Retina (tissue), 1 donor: Measurements from ENCODE around the gene IQCM.

ENCODE experiments used
- DNase-seq: peaks from one replicate; pipeline ENCODE4 v3.0.0-alpha.2; 2016

Gene IQCM

DNA sequence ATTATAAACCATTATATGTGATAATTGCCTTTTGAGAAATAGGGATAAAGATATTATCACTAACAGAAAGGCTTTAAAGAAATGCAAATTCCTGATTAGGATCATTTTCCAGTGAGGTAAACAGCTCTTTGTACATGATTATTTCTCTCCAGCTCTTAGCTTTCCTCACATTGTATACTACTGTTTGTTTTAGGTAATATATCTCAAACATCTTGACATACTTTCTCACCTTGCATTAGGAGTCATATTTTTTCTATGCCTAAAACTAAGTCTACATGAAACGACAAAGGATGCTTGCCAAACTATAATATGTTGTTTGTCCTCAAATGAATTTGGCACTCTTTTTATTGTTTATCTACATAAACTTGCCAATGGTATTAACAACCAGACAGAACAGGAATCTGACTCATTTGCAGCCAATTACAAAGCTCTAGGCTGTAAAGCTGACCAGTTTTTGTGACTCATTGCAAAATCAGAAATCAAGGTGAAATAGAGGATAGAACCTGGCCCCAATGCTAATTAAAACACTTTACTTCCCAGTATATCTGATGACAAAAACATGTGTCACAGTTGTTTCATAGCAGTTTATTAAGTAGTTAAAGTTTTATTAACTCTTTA is 107.0 kb downstream of the IQCM start:
- DNase-seq = no peak

DNA sequence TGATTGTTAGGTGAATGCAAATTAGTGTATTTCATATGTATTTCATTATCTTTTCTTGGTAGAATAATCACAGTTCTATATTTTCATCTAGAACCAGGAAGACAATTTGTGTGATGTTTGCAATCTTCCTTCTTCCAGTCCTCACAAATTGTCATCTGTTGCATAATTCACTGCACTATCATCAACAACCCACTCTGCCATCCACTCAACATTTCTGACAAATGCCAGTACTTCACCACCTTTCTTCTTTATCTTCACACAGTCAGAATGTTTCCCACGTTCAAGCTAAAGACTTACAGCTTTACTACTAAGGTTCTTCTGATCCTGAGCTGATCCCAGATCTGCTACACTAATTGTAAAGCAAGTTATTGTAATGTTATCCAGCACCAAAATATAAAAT is 107.8 kb downstream of the IQCM start:
- no peak for DNase-seq

DNA sequence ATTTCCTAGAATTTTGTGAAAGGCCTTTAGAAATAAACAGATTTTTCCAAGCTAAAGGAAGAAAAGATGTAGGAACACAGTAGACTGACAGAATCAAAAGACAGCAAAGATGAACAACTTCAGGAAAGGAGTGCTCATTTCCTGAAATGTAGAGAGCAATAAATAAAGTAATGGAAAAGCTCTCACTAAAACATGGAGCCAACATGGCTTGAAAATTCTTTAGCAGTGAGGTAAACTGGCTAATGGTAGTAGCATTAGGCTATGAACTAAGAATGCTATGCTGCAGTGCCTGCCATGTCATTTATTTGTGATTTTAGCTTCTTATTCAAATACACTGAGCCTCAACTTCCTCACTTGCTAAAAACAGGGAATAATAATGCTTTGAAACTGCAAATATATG is 108.7 kb downstream of the IQCM start:
- DNase-seq = no peak

DNA sequence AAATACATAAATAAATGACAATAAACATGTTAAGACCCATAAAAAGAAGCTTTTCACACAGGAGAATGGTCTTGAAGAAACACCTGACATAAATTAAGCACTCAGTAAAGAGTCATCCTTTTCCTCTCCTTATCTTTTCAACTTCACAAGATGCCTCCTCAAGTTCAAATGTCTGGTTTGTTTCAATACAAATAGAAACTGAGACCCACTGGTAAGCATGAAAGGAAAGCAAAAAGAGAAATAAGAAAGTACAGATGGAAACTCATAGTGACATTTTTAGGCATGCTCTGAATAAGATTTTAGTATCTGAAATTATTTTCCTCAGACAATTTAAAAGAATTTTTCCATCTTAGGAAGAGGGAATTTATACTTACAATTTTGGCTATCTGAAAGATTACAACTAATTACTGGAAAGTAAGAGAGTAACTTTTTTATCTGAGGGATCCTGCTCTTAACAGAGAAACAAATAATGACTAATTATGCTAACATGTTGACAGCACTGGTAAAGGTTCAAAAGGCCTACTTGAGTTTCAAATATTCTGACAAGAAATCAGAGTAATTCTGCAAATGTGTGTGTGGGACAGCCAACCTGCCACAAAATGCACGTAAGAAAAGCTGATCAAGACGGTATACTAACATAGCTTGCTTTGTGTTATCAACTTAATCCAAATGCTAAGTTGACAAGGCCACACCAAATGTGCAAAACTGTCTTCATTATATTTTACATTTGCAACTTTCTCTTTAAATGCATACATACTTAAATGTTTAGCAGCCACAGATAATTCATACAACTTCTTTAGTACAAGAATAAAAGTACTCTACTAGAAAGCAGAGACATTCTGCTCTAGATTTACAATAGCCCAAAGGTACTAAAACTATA is 113.0 kb downstream of the IQCM start:
- DNase-seq = no peak

DNA sequence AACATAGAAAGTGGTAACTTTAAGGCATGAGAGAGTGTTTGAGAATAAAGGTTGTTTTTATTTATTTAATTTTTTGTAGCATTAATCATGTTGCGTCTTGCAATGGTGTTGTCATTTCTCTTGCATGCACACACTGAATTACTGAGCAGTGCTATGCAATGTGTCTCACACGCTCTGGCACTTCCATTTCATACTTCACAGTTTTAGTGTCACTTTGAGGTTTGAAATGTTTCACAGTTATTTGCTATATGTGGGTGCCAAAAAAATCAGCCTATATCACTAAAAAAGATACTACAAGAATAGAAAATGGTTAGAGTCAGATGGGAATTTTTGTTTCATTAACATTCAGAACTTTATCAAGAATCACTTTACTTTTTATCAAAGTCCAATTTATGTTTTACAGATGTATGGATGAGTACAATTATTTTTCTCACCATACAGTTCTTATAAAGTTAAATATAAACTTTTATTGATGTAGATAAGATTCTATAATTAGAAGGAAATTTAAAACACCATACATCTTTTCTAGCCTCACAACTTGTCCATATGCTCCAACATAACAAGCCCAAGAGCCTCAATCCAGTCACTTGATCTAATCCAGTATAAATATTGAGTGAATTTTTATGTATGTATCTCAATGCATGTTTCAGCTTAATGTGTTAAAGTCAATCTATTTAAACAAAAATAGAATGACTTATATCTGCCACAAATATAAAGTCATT is 114.0 kb downstream of the IQCM start:
- DNase-seq = no peak

DNA sequence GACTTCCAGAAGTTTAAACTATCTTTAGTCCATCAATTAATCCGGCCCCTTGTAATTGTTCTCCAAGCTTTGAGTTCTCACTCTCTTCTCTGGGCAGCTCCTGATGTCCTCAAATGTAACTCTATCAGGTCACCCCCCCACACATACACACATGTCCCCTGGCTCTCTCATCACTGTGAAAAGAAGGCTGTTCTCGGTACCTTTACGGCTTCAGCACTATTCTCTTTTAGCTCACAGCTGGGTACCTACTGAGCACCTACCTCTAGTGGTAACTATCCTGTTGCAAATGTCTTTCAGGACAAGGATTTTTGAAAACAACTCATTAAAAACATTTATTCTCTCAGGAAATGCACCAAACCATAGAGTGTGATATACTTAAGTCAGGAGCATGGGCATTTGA is 115.4 kb downstream of the IQCM start:
- DNase-seq = no peak

DNA sequence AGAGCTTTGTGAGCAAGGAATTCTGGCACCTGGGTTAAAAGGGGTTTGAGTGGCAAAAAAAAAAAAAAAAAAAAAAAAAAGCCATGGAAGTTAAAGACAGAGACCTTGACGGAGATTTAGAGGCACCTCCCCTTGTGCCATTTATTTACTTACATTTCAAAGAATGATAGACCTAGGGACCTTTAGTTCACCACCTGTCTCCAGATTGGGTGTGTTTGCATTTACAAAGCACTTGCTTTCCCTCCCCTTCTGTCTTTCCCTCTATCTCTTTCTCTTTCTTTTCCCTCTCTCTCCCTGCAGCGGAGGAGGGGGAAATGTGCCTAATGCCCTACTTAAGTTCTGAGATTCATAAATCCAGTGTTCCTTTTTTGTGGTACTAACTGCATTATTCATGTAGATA is 116.0 kb downstream of the IQCM start:
- DNase-seq = no peak

DNA sequence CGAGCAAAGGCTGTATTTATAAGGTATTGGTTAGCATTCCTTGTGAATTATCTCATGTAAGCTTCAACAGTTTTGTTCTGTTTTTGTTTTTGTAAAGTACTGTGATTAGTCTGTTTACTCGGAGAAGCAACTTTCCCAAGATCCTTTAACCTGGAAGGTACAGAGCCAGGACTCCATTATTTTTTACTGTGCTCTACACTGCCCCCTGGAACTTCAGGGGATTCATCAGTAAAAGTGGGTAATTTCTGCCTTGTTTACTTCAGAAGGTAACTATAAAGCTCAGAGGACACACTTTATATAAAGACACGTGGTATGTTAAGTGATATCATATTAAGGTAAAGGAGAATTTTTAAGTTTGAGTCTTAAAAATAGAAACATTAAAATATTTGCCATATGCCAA is 124.9 kb downstream of the IQCM start:
- DNase-seq = no peak

DNA sequence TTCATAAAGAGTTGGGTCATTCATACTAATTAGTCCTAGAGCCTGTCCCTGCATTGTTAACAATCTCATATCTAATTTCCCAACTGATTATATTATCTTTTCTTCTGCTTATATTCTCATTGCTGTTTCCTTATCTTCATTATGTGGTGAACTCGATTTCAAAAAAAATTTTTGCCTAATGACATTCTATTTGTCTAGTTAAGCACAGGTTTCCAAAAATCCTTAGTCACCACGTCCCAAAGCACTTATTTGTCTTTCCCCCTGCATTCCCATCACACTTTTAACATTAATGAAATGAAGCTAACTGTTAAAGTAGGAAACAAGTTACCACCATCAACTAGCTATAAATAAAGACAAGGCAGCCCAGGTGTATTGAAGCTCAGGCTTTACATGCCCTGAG is 131.1 kb downstream of the IQCM start:
- DNase-seq = no peak

DNA sequence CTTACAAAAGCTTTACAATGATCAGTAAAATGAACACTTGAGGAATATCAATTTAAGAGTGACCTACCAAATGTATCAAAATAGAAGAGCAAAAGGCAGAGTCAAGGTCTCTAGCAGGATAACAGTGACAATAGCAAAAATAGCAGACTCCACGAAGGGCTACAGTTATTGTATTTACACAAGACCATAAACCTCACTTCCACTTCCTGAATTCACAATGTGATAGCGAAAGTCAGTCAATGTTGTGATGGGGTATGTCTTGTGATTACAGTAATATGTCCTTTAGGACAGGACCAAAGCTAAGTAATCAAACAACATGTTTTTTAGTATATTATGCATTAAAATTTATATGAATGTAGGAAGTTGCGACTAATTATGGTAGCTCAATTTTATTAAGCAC is 139.6 kb downstream of the IQCM start:
- no peak for DNase-seq

DNA sequence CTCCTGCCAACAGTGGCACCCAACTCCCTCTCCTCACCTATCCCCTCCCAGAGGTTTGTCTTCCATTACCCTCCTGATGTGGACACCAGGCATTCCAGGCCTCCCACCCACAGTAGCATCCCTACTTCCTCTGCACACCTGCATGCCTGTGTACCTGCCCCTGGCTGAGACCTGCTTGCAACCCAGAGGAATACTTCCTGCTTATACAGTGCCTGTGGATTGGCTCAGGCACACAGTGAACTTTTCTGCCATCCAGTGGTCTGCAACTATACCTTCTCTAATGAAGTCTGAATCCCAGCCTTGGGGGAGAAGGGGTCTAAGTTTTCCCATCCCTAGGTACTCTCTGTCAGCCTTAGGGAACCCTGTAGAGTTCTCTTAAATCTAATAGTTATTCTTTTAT is 169.9 kb downstream of the IQCM start:
- no peak for DNase-seq

DNA sequence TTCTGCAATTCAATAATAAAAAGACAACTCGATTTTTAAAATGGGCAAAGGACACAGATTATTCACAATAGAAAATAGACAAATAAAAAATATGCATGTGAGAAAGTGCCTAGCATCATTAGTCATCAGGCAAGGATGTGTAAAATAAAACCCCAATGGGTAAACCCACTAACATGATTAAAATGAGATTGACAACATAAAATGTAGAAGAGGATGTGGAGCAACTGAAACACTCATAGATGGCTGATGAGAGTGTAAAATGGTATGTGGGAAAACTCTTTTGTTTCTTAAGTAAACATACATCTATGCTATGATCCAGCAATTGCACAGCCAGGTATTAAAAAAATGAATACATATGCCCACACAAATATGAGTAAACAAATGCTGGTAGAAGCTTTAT is 177.6 kb downstream of the IQCM start:
- no peak for DNase-seq

DNA sequence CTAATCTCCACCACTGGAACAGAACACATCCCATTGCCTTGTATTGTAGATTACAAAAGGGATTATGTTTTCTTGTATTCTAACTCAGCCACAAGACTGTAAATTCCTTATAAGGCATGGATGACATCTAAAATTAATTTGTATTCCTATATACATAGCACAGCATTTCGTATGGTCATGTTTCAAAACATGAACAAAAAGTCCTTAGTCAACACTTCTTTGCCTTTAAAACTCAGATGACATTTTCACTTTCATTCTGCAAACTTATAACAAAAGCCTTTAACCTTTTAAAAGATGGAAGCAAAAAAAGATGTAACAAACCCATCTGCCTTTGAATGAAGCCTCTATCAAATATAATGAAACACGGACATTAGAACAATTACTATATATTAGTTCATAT is 181.3 kb downstream of the IQCM start:
- DNase-seq = no peak

DNA sequence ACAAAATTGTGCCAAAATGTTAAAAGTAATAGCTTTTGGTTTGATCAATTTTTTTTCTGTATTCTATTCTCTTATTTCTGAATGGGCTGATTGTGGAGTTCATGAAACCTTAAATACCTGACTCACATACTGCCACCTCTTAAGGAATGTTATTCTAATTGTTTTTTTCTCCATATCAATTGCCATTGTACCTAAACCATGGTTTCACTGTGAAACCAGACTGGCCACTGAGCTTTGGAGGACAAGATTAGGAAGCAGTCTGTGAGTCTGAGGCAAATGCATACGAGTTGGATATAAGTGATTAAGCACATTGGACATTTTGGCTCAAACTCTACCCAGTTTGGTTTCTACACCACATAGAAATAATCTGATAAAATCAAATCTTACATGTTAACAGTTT is 184.0 kb downstream of the IQCM start:
- DNase-seq = no peak

DNA sequence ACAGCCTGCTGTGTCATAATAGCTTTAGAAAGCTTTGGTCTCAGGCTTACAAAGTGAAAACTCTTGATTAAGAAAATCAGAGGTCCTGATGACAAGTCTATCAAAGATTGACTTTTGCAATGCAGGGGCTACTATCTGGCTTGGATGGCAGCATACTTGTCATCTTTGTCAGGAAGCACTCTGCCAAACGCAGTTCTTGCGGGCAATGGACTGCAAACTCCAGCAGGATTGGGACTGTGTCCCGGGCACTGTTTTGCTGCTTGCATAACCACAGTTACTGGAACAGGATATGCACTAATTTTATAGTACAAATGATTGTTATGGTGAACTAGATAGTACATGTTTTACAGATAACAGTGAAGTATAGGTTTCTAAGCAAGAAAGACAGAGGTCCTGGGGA is 185.6 kb downstream of the IQCM start:
- no peak for DNase-seq

DNA sequence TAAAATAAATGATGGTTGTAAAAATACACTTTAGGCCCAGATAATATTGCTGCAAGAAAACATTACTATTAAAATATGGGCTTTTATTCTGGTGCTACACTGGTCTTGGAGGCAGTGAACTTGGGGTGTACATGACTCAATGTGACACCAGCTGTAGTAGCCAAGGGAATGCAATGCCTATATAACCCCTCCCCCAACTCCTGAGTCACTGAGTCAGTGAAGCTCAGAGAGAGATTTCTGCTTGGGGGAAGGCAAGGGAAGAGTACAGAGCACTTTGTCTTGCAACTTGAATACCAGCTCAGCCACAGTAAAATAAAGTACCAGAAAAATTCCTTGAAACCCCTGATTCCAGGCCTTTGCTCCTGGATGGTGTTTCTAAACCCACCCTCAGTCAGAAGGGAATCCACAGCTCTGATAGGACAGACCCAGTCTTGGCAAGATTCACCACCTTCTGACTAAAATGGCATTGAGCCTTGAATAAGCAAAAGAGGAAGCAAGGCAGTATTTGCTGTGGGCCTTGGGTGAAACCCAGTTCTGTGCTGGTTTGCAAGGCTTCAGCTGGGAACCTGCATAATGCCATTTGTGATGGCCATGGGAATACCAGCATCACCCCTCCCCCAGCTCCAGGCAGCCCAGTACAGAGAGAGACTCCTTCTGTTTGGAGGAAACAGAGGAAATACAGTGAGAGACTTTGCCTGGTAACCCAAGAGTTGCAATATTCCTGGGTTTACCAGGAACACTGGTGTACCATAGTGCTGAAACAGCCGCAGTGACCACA is 209.9 kb downstream of the IQCM start:
- DNase-seq = no peak

DNA sequence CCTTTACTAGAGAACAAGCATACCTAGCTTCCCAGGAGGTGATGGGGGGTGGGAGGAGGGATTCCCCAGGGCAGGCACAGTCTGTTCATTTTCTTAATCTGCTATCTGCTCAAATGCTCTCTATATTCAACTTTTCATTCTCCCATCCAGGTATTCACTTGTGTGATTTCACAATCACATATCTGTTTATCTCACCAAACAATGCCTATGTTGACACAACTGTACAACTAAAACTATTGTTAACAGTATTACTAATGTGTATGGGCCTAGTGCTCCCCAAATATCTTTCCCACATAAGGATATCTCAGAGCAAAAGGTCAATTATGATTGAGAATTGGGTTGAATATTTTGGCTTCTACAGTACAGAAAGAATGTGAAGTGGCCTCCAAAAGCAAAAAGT is 210.8 kb downstream of the IQCM start:
- no peak for DNase-seq

DNA sequence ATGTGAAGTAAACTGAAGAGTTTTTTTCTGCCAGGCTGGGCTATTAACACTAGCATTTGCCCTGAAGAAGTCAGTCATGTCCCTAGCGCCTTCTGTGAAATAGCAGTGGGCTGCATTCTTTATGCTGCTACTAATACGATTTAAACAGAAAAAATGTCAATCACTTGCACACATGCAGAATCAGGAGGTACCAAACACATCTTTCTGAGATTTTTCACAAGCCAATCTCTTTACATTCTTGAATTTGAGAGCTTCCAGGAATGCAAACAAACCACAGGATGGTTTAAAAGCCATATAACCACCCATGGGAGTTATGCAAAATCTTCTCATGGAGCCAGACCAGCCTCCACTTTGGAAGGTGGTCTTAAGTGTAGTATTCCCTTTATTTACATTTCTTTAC is 220.1 kb downstream of the IQCM start:
- DNase-seq = no peak

DNA sequence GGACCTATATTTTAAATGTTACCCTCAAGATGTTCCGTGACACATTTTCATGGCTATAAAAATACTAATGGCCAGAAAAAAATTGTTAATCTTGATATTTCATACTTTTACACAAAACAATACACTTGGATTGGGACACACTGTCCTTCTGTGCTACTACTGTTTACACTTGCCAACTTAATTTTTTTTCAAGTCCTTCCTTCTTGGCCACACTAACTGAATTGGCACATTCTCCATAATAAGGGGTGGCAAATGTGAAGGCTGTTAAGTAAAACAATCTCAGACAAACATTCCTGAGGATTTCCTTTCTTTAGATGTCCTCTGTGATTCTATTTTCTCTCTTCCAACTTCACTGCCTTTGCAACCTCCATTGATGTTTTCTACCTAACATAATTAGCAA is 225.8 kb downstream of the IQCM start:
- no peak for DNase-seq

DNA sequence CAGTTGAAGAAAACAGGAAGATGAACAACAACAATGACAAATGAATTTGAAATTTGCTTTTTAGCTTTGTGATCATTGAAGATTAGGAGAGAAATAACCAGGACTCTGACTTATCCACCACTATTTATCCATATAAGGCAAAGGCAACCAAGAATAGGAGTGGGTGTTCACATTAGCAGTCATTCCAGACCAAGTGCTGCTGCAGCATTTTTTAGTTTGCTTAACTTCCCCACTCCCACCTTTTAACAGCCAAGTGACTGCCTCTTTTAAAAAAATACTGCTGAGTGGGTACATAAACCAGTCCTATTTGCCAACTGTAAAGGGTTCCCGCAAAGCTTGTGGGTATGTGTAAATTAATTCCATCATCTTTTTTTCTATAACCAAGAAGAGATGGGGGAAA is 230.9 kb downstream of the IQCM start:
- no peak for DNase-seq

DNA sequence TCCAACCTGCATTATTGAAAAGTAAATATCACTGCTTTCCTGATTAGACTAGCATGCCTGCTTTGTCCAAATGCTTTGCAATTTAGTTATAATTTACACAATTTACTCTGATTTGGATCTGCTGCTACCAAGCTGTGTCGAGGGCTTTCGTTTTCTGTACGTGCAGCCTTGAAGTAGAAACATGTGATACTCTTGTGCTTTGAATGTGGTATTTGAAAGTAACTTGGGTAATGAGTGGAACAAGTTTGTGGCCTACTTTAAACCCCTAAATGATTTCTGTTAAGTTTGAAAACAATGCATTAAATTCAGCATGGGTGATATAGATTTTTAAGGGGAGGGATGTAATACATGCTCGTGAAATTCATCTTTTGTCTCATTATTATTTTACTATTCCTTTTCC is 240.7 kb downstream of the IQCM start:
- no peak for DNase-seq

DNA sequence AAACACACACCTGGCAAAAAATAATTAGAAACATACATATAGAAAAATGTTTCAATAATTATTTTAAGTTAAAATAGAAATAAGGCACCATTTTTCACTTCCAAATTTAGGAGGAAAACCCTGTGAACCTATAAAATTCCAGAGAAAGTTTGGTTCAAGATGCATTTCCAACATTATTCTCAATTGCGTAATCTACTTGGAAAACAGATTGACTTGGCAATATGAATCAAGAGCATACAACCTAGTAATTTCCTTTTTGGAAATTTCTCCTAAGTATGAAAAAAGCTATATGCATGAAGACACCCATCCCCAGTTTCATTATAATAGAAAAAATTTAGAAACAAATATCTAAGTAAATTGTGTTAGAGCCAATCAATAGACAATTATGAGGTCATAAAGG is 242.9 kb downstream of the IQCM start:
- no peak for DNase-seq

DNA sequence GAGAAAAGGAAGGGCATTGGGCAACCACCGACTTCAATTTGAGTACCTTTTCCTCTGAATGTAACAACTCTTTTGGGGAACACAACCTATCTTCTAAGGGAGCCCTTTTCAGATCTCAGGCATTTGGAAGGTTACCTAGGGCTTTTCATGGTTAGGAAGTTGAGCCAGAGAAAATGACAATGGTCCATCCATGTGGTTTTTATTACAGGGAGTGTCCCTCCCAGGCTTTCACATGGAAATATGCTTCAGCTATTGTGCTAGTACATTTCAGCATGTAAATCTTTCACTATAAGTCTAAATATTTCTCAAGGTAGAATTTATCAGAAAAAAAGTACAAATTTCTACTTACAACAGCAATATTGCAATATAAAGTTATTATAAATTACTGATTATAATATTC is 259.8 kb downstream of the IQCM start:
- DNase-seq = no peak
